Suppressor macrophage treated with lipopolysaccharide for 1 hour (primary cell): ENCODE data around the gene PRSS57.
"Not testable (repeated sequence)": the region's sequence is repeated elsewhere in the genome, so short reads cannot be mapped to it uniquely, and the experiment has no call there.

ENCODE experiments used
- DNase-seq, 3 donors: peaks; one replicate each; pipeline ENCODE4 v3.0.0-alpha.2; 2020 to 2022

The PRSS57 gene

GRCh38 chr19:688992-689391, 6.3 kb downstream of the PRSS57 start:
- DNase-seq, result no peak

- DNase-seq, result no peak
These were observed 7.0 kb downstream of the PRSS57 start for GRCh38 chr19:688214-688613.

GRCh38 chr19:687569-688166, 7.6 kb downstream of the PRSS57 start:
- DNase-seq, result no peak

GRCh38 chr19:686589-687297, 8.5 kb downstream of the PRSS57 start:
- no peak for DNase-seq

GRCh38 chr19:685454-685931, 9.8 kb downstream of the PRSS57 start:
- DNase-seq, result no peak

- DNase-seq, result no peak
These were observed 12.5 kb downstream of the PRSS57 start for GRCh38 chr19:682678-683320.

DNA sequence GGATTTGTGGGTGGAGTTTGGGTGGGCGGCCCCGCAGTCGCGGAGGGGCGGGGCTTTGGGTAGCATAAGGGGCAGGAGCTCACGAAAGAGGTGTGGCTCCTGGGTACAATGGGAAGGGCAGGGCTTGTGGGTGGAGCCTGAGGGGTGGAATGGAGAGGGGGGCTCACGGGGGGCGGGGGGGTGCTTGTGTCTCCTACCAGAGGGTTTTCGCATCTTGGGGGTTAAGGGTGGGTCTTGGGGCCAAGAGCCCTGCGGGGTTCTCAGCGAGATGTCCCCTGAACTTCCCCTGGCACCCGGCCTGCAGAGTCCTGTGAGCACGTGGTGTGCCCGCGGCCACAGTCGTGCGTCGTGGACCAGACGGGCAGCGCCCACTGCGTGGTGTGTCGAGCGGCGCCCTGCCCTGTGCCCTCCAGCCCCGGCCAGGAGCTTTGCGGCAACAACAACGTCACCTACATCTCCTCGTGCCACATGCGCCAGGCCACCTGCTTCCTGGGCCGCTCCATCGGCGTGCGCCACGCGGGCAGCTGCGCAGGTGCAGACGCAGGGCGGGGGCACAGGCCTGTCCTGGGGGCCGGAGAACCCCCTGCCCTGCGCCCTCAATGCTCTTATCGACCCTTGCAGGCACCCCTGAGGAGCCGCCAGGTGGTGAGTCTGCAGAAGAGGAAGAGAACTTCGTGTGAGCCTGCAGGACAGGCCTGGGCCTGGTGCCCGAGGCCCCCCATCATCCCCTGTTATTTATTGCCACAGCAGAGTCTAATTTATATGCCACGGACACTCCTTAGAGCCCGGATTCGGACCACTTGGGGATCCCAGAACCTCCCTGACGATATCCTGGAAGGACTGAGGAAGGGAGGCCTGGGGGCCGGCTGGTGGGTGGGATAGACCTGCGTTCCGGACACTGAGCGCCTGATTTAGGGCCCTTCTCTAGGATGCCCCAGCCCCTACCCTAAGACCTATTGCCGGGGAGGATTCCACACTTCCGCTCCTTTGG, 13.9 kb downstream of the PRSS57 start:
- DNase-seq, result peak in 2 of 3 donors; percentile 98 to 99

DNA sequence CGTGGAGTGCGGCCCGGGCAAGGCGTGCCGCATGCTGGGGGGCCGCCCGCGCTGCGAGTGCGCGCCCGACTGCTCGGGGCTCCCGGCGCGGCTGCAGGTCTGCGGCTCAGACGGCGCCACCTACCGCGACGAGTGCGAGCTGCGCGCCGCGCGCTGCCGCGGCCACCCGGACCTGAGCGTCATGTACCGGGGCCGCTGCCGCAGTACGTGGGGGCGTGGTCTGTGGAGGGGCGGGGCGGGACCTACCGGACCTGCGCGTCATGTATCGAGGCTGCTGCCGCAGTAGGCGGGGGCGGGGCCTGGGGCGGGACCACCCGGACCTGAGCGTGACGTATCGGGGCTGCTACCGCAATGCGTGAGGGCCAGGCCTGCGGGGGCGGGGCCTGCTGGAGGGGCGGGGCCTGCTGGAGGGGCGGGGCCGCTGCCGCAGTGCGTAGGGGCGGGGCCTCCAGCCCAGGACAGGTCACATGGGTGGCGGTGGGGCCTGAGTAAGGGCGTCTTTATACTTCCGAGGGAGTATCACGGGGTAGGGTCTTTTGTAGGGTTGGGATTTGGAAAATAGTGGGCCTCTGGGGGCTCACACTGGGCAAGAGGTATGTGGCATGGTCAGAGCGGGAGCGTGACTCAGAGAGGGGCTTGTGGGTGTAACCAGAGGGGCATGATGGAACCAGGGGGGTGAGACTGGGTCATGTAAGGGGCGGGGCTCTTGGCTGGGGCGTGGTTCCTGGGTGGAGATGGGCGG, 14.8 kb downstream of the PRSS57 start:
- peak; percentile 98 to 100 (median 100) for DNase-seq

- DNase-seq, result peak; percentile 84 to 91 (median 90)
These were observed 15.6 kb downstream of the PRSS57 start for GRCh38 chr19:679418-680286.

GRCh38 chr19:678791-679388, 16.4 kb downstream of the PRSS57 start:
- DNase-seq, result no peak

DNA sequence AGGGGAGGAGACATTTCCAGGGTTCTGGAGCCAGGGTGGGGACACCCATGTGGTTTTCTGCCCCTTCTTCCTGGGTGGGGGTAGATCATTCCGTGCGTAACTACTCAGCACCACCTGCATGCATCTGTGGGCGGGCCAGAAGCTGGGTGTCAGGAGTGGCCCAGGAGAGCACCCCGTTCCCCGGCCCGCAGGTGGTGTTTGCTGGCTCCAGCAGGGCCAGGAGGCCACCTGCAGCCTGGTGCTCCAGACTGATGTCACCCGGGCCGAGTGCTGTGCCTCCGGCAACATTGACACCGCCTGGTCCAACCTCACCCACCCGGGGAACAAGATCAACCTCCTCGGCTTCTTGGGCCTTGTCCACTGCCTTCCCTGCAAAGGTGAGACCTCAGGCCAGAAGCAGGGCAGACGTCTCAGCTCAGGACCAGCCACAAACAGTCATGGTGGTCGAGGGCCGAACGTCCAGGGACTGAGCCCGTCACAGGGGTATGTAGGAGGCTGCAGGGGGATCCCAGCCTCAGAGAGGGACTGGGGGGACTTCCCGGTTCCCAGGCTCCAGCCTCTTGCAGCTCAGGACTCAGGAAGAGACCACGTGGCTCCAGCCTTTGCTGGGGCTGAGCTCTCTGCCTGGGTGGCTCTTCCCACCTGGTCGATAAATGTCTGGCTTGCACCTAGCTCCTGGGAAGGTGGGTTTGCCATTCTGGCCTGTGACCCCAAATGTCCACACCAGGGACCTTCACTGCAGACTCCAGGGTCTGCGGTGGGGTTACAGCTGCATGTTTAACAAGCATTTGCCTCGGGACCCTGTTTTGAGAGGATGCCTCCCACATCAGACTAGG, 17.4 kb downstream of the PRSS57 start:
- DNase-seq, result no peak

- DNase-seq, result peak in 2 of 3 donors; percentile 32 to 49
These were observed 18.1 kb downstream of the PRSS57 start for GRCh38 chr19:677201-677600.

- peak; percentile 21 to 70 (median 42) for DNase-seq
These were observed 18.7 kb downstream of the PRSS57 start, which contains the start of gene FSTL3 for GRCh38 chr19:676339-677105. TSS of gene FSTL3 (plus strand) at chr19:676392. CDS start at chr19:676424, 32 bp downstream.

DNA sequence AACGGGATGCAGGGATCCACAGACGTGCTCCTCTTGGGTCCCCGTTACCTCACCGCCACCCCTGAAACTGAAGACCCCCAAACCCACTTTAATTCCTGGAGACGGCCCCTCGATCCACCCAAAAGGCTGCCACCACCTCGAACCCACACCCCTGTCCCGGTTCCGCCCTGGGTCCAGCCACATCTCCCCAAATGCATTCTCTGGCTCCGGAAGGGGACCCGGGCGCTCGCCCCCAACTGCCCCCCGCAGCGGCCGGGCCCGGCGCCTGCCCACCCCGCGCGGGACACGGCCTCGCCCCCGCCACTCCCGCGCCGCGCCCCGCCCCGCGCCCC, 19.3 kb downstream of the PRSS57 start:
- DNase-seq, result no peak

DNA sequence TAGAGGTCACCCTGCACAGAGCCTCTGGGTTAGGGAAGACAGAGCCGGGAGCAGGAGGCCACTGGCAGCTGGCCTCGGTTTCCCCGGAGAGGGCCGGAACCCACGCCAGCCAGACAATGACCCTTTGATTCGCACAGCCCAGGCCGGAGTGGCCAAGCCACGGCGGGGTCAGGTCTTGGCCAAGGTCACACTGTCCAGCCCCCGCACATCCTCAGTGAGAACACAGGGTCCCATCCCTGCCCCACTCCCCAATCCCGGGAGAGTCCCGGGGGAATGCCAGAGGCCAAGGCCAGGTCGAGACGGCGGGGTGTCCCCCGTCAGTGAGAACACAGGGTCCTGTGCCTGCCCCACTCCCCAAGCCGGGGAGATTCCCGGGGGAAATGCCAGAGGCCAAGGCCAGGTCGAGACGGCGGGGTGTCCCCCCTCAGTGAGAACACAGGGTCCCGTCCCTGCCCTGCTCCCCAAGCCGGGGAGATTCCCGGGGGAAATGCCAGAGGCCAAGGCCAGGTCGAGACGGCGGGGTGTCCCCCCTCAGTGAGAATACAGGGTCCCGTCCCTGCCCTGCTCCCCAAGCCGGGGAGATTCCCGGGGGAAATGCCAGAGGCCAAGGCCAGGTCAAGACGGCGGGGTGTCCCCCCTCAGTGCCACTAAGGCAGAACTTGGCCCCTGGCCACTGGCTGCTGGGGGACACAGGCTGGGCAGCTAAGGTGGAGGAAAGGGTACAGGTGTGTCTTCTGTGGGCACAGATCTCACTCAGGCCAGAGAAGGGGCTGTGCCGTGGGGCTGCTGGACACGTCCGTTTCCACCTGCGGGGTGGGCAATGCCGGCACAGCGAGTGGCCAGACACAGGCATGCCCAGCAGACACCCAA, 20.7 kb downstream of the PRSS57 start:
- DNase-seq, result no peak

DNA sequence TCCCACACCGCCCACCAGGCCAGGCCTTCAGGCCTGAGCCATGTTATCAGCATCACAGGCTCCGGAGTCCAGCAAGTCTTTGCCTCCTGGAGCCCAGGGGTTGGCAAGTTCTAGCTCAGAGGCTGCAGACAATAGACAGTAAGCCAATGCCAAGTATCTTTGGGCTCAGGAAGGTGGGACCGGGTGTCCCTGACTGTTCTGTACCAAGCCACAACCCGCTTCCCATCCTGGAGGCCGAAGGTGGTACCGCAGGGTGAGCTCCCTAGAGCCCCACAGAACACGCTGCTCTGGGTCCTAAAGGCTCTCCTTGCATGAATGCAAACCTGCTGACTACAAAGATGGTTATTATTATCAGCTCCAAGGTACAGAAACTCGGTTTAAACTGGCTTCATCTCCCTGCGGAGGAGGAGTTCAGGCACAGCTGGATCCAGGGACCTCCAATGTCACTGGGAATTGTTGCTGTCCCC, 24.6 kb downstream of the PRSS57 start:
- DNase-seq, result no peak

DNA sequence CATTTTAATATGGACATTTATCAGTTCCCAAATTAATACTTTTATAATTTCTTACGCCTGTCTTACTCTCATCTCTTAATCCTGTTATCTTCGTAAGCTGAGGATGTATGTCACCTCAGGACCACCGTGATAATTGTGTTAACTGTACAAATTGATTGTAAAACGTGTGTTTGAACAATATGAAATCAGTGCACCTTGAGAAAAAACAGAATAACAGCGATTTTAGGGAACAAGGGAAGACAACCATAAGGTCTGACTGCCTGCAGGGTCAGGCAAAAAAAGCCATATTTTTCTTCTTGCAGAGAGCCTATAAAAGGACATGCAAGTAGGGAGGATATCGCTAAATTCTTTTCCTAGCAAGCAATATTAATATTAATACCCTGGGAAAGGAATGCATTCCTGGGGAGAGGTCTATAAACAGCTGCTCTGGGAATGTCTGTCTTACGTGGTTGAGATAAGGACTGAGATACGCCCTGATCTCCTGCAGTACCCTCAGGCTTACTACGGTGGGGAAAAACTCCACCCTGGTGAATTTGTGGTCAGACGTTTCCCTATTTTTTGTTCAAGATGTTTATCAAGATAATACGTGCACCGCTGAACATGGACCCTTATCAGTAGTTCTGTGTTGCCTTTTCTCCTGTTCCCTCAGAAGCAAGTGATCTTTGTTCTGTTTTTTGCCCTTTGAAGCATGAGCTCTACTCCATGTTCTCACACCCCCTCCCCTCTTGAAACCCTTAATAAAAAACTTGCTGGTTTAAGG, 26.4 kb downstream of the PRSS57 start:
- not testable (repeated sequence) for DNase-seq
